Measurements from ENCODE around the gene NOL4L.

Gene NOL4L

DNA sequence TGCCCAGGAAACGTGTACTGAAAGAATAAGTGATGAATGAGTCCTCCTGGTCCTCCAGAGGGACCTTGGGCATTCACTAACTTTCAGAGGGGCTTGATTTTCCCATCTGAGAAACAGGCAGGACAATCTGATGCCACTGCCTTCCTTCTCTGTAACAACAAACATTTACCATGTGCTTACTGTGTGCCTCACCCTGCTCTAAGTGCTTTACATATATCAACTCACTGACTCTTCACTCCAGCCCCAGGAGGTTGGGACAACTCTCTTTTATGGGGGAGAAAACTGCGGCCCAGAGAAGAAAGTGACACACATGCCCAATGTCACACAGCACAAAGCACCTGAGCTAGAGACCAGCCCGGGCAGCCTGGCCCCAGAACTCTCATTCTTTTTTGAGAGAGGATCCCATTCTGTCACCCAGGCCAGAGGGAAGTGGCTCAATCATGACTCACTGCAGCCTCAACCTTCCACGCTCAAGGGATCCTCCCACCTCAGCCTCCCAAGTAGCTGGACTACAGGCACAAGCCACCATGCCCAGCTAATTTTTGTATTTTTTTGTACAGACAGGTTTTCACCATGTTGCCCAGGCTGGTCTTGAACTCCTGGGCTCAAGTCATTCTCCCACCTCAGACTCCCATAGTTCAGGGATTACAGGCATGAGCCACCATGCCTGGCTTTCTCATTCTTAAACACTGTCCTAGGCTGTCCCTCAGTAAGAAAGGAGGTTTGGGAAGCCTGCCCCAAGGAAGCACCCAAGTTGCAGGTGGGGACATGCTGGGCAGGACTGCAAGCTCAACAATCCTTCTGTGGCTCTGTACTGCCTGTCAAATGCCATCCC, 38.0 kb downstream of the NOL4L start:
- no peak for ATAC-seq
- no peak for TF ChIP-seq ZC3H10 (CRISPR knock-in tag; IDR thresholded peaks at IDR 0.05)
- no peak for TF ChIP-seq TOX (CRISPR knock-in tag; IDR thresholded peaks at IDR 0.05; ENCODE audit: borderline replicate concordance)
- no peak for TF ChIP-seq BACH2 (CRISPR knock-in tag; IDR thresholded peaks at IDR 0.05; ENCODE audit: borderline replicate concordance)
- TF ChIP-seq, protein P1, sequence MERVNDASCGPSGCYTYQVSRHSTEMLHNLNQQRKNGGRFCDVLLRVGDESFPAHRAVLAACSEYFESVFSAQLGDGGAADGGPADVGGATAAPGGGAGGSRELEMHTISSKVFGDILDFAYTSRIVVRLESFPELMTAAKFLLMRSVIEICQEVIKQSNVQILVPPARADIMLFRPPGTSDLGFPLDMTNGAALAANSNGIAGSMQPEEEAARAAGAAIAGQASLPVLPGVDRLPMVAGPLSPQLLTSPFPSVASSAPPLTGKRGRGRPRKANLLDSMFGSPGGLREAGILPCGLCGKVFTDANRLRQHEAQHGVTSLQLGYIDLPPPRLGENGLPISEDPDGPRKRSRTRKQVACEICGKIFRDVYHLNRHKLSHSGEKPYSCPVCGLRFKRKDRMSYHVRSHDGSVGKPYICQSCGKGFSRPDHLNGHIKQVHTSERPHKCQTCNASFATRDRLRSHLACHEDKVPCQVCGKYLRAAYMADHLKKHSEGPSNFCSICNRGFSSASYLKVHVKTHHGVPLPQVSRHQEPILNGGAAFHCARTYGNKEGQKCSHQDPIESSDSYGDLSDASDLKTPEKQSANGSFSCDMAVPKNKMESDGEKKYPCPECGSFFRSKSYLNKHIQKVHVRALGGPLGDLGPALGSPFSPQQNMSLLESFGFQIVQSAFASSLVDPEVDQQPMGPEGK (CRISPR knock-in tag; IDR thresholded peaks at IDR 0.05; ENCODE audit: borderline replicate concordance): no peak
- TF ChIP-seq ZNF565 (CRISPR knock-in tag; conservative IDR thresholded peaks at IDR 0.05; ENCODE audit: low read depth): no peak
- TF ChIP-seq, protein P2, sequence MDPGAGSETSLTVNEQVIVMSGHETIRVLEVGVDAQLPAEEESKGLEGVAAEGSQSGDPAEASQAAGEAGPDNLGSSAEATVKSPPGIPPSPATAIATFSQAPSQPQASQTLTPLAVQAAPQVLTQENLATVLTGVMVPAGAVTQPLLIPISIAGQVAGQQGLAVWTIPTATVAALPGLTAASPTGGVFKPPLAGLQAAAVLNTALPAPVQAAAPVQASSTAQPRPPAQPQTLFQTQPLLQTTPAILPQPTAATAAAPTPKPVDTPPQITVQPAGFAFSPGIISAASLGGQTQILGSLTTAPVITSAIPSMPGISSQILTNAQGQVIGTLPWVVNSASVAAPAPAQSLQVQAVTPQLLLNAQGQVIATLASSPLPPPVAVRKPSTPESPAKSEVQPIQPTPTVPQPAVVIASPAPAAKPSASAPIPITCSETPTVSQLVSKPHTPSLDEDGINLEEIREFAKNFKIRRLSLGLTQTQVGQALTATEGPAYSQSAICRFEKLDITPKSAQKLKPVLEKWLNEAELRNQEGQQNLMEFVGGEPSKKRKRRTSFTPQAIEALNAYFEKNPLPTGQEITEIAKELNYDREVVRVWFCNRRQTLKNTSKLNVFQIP (CRISPR knock-in tag; IDR thresholded peaks at IDR 0.05; ENCODE audit: borderline replicate concordance, low read depth): no peak
- TF ChIP-seq, protein P3, sequence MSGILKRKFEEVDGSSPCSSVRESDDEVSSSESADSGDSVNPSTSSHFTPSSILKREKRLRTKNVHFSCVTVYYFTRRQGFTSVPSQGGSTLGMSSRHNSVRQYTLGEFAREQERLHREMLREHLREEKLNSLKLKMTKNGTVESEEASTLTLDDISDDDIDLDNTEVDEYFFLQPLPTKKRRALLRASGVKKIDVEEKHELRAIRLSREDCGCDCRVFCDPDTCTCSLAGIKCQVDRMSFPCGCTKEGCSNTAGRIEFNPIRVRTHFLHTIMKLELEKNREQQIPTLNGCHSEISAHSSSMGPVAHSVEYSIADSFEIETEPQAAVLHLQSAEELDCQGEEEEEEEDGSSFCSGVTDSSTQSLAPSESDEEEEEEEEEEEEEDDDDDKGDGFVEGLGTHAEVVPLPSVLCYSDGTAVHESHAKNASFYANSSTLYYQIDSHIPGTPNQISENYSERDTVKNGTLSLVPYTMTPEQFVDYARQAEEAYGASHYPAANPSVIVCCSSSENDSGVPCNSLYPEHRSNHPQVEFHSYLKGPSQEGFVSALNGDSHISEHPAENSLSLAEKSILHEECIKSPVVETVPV (CRISPR knock-in tag; IDR thresholded peaks at IDR 0.05): no peak
- TF ChIP-seq SNAI2 (CRISPR knock-in tag; IDR thresholded peaks at IDR 0.05): no peak
- no peak for TF ChIP-seq ZFP3 (CRISPR knock-in tag; IDR thresholded peaks at IDR 0.05)
- TF ChIP-seq TSHZ2 (CRISPR knock-in tag; IDR thresholded peaks at IDR 0.05): no peak
- TF ChIP-seq OSR1 (CRISPR knock-in tag; IDR thresholded peaks at IDR 0.05): no peak
- no peak for TF ChIP-seq TCF4 (CRISPR knock-in tag; IDR thresholded peaks at IDR 0.05; ENCODE audit: borderline replicate concordance)
- no peak for TF ChIP-seq ISL1 (CRISPR knock-in tag; IDR thresholded peaks at IDR 0.05)
- TF ChIP-seq PPARA (CRISPR knock-in tag; IDR thresholded peaks at IDR 0.05; ENCODE audit: borderline replicate concordance): no peak
- TF ChIP-seq ZFP30 (CRISPR knock-in tag; IDR thresholded peaks at IDR 0.05): no peak
- TF ChIP-seq ZNF70 (CRISPR knock-in tag; IDR thresholded peaks at IDR 0.05): no peak
- no peak for TF ChIP-seq ZNF8 (CRISPR knock-in tag; IDR thresholded peaks at IDR 0.05)
- TF ChIP-seq GLIS3 (CRISPR knock-in tag; IDR thresholded peaks at IDR 0.05): no peak
- TF ChIP-seq CSDC2 (CRISPR knock-in tag; IDR thresholded peaks at IDR 0.05): no peak
- TF ChIP-seq ARNTL (CRISPR knock-in tag; IDR thresholded peaks at IDR 0.05; ENCODE audit: borderline replicate concordance, low read depth): no peak

GRCh38 chr20:32544893-32545840, 40.0 kb downstream of the NOL4L start:
- ATAC-seq: no peak; the same call in 2 of the 3 replicates
- no peak for TF ChIP-seq ISL1 (CRISPR knock-in tag; IDR thresholded peaks at IDR 0.05)
- no peak for TF ChIP-seq ARNTL (CRISPR knock-in tag; IDR thresholded peaks at IDR 0.05; ENCODE audit: borderline replicate concordance, low read depth)
- TF ChIP-seq GLIS3 (CRISPR knock-in tag; IDR thresholded peaks at IDR 0.05): no peak
- TF ChIP-seq ESRRG (CRISPR knock-in tag; IDR thresholded peaks at IDR 0.05): no peak
- TF ChIP-seq, protein P1 (CRISPR knock-in tag; IDR thresholded peaks at IDR 0.05; ENCODE audit: borderline replicate concordance): no peak
- TF ChIP-seq ZFP3 (CRISPR knock-in tag; IDR thresholded peaks at IDR 0.05): no peak
- no peak for TF ChIP-seq CSDC2 (CRISPR knock-in tag; IDR thresholded peaks at IDR 0.05)
- TF ChIP-seq PPARA (CRISPR knock-in tag; IDR thresholded peaks at IDR 0.05; ENCODE audit: borderline replicate concordance): no peak
- no peak for TF ChIP-seq SNAI2 (CRISPR knock-in tag; IDR thresholded peaks at IDR 0.05)
- TF ChIP-seq TSHZ2 (CRISPR knock-in tag; IDR thresholded peaks at IDR 0.05): no peak

Measured in SK-N-SH treated with all-trans-retinoic acid at 6 μM for 48 hours (cell line).